Right ventricle myocardium superior (tissue), 1 donor: Measurements from ENCODE around the gene AKAP1. TPM values are rescaled to one million over a fixed set of nuclear protein-coding genes. Genes with fewer than 3 reads are reported as not detected.

ENCODE experiments used
- ATAC-seq: fragments of 200-7000 bp; cut with Tn5 transposase; one replicate; pipeline ENCODE4 v1.9.1; 2020; ENCODE audit warnings: mild to moderate bottlenecking; ENCODE audit not compliant: poor library complexity
- DNase-seq: peaks from one replicate; pipeline ENCODE4 v3.0.0-alpha.2; 2020
- intact Hi-C: fragments of 100-400 bp; cut with DNase I; formaldehyde crosslinking; loops from one replicate; pipeline ENCODE4 v1.11.2; 2022
- long read RNA-seq: library from polyadenylated mRNA; unstranded; transcript quantifications from one replicate; pipeline ENCODE4 v2.0.0, GENCODE V29; 2021
- total RNA-seq: library from RNA; stranded (reverse); fragmentation: NEBNext Ultra II Directional; extraction: Animal tissue kit (Norgen Biotek cat#: 25700); gene quantifications from one replicate; pipeline ENCODE4 v1.2.1, GENCODE V29; 2021
- donor health status: DM: no; HTN: yes; CAD: no; lungs with severe emphysema.

The AKAP1 gene
- total RNA-seq: 228 TPM
- long read RNA-seq, transcript AKAP1-202 (11 exons, 3,970 nt): major isoform, 641 of 910 reads
- long read RNA-seq, transcript AKAP1-206 (12 exons, 3,105 nt): minor isoform, 7 of 910 reads
- long read RNA-seq, partial matches to known transcripts: 174 of 910 reads
- long read RNA-seq, other reads (novel, unspliced or antisense): 88 of 910 reads

- peak; percentile 98 for DNase-seq
- ATAC-seq: peak; percentile 91
- intact Hi-C loops: no loop called here
Measured at GRCh38 chr17:57084802-57085447, at the start of gene AKAP1. AKAP1 (plus strand) TSS chr17:57085246; CDS start chr17:57105465, 20,219 bp downstream.

GRCh38 chr17:57035971-57036481, 49.0 kb upstream of the AKAP1 start:
- ATAC-seq (peak; percentile 60), DNase-seq (no peak)
- intact Hi-C loops: no loop called here

DNA sequence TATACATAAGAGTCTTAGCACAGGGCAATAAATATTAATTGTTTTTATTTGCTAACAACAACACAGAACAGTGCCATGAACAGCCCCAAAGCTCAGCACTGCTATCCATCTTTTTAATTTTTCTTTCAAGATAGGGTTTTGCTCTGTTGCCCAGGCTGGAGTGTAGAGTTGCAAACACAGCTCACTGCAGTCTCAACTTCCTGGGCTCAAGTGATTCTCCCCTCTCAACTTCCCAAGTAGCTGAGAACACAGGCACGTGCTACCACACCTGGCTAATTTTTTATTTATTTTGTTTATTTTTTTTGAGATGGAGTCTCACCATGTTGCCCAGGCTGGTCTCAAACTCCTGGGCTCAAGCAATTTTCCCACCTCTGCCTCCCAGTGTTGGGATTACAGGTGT, 47.6 kb upstream of the AKAP1 start:
- ATAC-seq: no peak
- intact Hi-C loops: no loop called here
- no peak for DNase-seq

- intact Hi-C loops: no loop called here
- DNase-seq: no peak
- no peak for ATAC-seq
Measured at GRCh38 chr17:57038486-57038885, 46.6 kb upstream of the AKAP1 start.

DNA sequence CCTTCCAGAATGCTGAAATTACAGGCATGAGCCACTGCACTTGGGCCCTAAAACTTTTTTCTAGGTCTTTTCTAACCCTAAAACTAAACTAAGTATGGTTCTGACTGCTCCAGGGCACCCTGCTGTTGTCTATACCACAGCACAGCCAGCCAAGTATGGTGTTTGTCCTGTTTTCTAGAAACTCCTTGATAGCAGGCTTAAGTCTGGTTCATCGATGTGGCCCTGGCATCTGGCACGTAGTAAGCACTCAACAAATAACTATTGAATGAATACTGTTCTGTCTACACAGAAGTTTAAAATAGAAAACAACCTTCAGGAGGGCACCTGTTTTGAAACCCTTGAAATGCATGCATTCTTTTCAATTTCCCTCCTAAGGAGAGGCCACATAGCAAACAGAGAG, 44.5 kb upstream of the AKAP1 start:
- no peak for ATAC-seq
- no peak for DNase-seq
- intact Hi-C loops: no loop called here

- intact Hi-C loops: no loop called here
- DNase-seq (no peak), ATAC-seq (no peak)
Measured at GRCh38 chr17:57043276-57043675, 41.8 kb upstream of the AKAP1 start.

DNA sequence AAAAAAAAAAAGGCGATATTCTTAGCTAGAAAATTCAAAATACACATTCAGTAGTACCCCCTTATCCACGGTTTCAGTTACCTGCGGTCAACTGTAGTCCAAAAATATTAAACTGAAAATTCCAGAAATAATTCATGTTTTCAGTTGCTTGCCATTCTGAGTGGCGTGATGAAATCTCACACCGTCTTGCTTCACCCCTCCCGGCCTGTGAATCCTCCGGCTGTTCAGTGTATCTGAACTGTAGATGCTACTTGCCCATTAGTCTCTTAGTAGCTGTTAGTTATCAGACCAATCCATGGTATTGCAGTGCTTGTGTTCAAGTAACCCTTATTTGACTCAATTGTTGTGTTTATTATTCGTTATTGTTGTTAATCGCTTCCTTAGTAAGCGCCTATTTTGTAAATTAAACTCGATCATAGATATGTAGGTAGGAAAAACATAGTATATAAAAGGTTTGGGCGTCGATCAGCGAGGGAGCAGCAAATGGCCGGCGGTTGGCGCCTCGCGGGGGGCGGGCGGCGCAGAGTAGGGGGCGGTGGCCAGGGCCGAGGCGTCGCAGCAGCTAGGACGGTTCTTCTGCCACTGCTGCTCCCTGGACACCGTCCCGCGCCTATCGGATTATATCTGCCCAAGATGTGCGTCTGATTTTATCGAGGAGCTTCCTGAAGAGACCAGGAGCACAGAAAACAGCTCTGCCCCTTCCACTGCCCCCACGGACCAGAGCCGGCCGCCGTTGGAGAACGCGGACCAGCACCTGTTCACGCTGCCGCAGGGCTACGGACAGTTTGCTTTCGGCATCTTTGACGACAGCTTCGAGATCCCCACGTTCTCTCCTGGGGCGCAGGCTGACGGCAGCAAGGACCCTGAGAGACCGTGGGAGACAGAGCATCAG, 39.8 kb upstream of the AKAP1 start:
- DNase-seq: no peak
- intact Hi-C loops: no loop called here
- ATAC-seq: peak; percentile 19

GRCh38 chr17:57045868-57046704, 39.0 kb upstream of the AKAP1 start:
- ATAC-seq (peak; percentile 67), DNase-seq (no peak)

GRCh38 chr17:57046749-57047148, 38.3 kb upstream of the AKAP1 start:
- DNase-seq: no peak

More at GRCh38 chr17:57045868-57046704, 39.0 kb upstream of the AKAP1 start:
- intact Hi-C loops: no loop called here

GRCh38 chr17:57048096-57048495, 37.0 kb upstream of the AKAP1 start:
- intact Hi-C loops: no loop called here
- ATAC-seq (no peak), DNase-seq (no peak)

More at GRCh38 chr17:57046749-57047148, 38.3 kb upstream of the AKAP1 start:
- intact Hi-C loops: no loop called here
- no peak for ATAC-seq

GRCh38 chr17:57050306-57050705, 34.7 kb upstream of the AKAP1 start:
- ATAC-seq: no peak
- no peak for DNase-seq
- intact Hi-C loops: no loop called here

DNA sequence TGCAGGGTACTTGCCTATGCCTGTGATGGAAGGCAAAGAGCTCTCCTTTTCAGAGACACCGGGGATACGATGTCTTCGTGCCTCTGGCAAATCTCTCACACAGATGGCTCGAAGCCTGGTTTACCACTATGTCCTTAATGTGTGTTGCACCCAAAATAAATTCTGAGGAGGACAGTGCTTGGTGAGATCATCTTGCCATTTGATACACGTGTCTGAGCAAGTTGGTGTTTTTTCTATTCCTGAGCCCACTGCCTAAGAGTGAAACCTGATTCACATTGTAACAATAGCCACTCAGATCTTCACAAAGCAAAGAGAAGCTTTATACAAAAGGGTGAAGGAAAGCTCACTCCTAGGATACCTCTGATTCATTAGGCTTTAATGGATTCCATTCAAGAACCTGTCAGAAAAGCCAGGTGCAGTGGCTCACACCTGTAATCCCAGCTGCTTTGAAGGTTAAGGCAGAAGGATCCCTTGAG, 33.1 kb upstream of the AKAP1 start:
- ATAC-seq (peak; percentile 47), DNase-seq (no peak)
- intact Hi-C loops: no loop called here

DNA sequence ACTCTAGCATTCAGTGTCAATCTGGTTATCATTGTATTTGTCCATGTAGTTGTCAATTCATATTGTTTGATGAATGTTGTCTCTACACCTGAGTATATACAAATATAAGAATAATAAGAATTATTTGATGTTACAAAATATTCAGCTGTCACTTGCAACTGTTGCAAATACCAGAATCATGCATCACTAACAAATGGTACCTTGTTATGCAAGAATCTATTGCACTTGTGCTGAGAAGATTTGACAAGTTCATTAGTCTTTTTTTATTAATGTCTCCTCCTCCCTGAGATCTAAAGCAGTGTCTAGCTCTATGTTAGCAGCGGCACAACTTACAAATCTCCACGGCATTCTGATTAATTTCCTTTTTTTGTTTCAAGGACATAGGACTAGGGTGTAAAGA, 22.2 kb upstream of the AKAP1 start:
- intact Hi-C loops: no loop called here
- DNase-seq (no peak), ATAC-seq (no peak)

DNA sequence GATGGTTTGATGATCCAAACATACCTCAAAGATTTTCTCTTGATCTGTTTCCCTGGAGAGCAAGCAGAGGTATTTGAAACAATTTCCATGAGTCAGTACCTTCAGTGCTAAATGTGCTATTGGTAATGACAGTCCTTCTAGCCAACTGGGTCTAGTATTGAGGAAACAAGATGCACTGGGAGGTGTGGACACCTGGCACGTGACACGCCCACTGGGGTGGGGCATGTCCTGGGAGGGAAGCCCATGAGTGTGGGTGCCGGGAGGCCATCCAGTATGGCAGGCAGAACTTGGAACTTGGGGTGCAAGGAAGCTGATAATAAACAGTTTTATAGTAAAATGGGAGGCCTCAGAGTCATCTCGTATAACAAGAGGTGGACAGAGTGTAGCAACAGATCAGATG, 17.9 kb upstream of the AKAP1 start:
- no peak for DNase-seq
- intact Hi-C loops: no loop called here
- no peak for ATAC-seq

- no peak for DNase-seq
- intact Hi-C loops: no loop called here
- no peak for ATAC-seq
Measured at GRCh38 chr17:57067781-57068180, 17.3 kb upstream of the AKAP1 start.

- intact Hi-C loops: no loop called here
- DNase-seq (no peak), ATAC-seq (no peak)
Measured at GRCh38 chr17:57068222-57068658, 16.8 kb upstream of the AKAP1 start.

DNA sequence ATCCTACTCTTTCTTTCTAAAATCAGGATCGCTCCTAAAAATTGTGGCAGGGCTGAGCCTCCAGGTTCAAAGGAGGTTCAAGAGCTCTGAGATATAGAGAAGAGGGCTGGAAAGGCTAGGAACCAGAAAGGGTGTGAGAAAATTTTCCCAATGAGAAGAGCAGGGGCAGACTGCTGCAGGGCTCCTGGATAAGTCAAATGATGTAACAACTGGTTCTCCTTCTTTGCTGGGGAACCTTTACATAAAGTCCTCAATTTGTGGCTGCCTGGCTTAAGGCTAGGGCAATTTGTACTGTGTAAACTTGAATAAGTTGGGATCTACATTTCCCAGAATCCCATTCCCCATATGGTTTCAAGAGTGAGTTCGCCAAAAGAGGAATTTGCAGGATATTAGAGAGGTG, 16.3 kb upstream of the AKAP1 start:
- DNase-seq: no peak
- no peak for ATAC-seq
- intact Hi-C loops: no loop called here
